ENCODE results near the gene CBLB. TPM values are rescaled to one million over a fixed set of nuclear protein-coding genes. Genes with fewer than 3 reads are reported as not detected.

The CBLB gene
- total and polyA plus RNA-seq, 2 experiments from 2014 or later: 36.6 to 41.9 TPM

GRCh38 chr3:105836533-105836932, 32.3 kb downstream of the CBLB start:
- peaks cover 98% of the 10 kb centered on the region for H3K79me2 ChIP-seq (ENCODE audit: insufficient read depth)
- peak; percentile 91 for DNase-seq
- peak overlapping the region; percentile 66 for H3K27ac ChIP-seq
- no peaks in the 10 kb centered on the region for H3K27me3 ChIP-seq (replicated peaks; ENCODE audit: insufficient read depth)
- 0 out of 2 replicates have a peak overlapping the region, but pooled peaks have one; percentile 20 for H3K9ac ChIP-seq
- in situ Hi-C loops (cut with MboI): no loop called here
- no peaks in the 10 kb centered on the region for H3K9me2 ChIP-seq (ENCODE audit: insufficient read depth)
- peak overlapping the region; percentile 10 for H3K4me3 ChIP-seq
- WGBS, 2 experiments (ENCODE audit: low coverage in 1 of 2, low lambda C conversion rate in 2 of 2, missing lambda C conversion rate in 2 of 2): 38 to 42% methylated on average over 5 of the region's 5 CpGs
- peaks cover 45% of the 10 kb centered on the region for H3K4me1 ChIP-seq (ENCODE audit: insufficient read depth)
- peaks cover 22% of the 10 kb centered on the region for H3K36me3 ChIP-seq (ENCODE audit: low read depth)
- H2AFZ ChIP-seq: no peak overlapping the region
- H3F3A ChIP-seq (ENCODE audit: insufficient read depth): peaks cover 56% of the 10 kb centered on the region
- H3K9me3 ChIP-seq (ENCODE audit: low read depth): no peaks in the 10 kb centered on the region
- no peaks in the 10 kb centered on the region for H4K20me1 ChIP-seq (ENCODE audit: insufficient read depth)
- peak overlapping the region; percentile 58 for H3K4me2 ChIP-seq (ENCODE audit: unreplicated experiment)
- no peak for TF ChIP-seq EZH2phosphoT487 (IDR thresholded peaks at IDR 0.05; ENCODE audit: insufficient read depth, low read depth)
- no peak for TF ChIP-seq EZH2 (IDR thresholded peaks at IDR 0.05; ENCODE audit: insufficient read depth, poor library complexity, severe bottlenecking)

- in situ Hi-C loops (cut with MboI): no loop called here
- Histone ChIP-seq H3K36me3 (ENCODE audit: low read depth) (peaks cover 22% of the 10 kb centered on the region), H3K27me3 (replicated peaks; ENCODE audit: insufficient read depth) (no peaks in the 10 kb centered on the region), H3K4me1 (ENCODE audit: insufficient read depth) (peaks cover 45% of the 10 kb centered on the region), H2AFZ (no peak overlapping the region), H3F3A (ENCODE audit: insufficient read depth) (peaks cover 65% of the 10 kb centered on the region), H3K27ac (peak overlapping the region; percentile 66), H4K20me1 (ENCODE audit: insufficient read depth) (no peaks in the 10 kb centered on the region), H3K9me3 (ENCODE audit: low read depth) (no peaks in the 10 kb centered on the region), H3K79me2 (ENCODE audit: insufficient read depth) (peaks cover 98% of the 10 kb centered on the region), H3K4me2 (ENCODE audit: unreplicated experiment) (peak overlapping the region; percentile 58), H3K9me2 (ENCODE audit: insufficient read depth) (no peaks in the 10 kb centered on the region), H3K4me3 (no peak overlapping the region), H3K9ac (0 out of 2 replicates have a peak overlapping the region, but pooled peaks have one; percentile 0)
- TF ChIP-seq EZH2 (IDR thresholded peaks at IDR 0.05; ENCODE audit: insufficient read depth, poor library complexity, severe bottlenecking) (no peak), EZH2phosphoT487 (IDR thresholded peaks at IDR 0.05; ENCODE audit: insufficient read depth, low read depth) (no peak)
- no peak for DNase-seq
Measured at GRCh38 chr3:105835606-105836005, 33.2 kb downstream of the CBLB start.

GRCh38 chr3:105834768-105835167, 34.0 kb downstream of the CBLB start:
- Histone ChIP-seq H3K36me3 (ENCODE audit: low read depth) (peaks cover 22% of the 10 kb centered on the region), H3K27me3 (replicated peaks; ENCODE audit: insufficient read depth) (no peaks in the 10 kb centered on the region), H2AFZ (no peak overlapping the region), H3F3A (ENCODE audit: insufficient read depth) (peaks cover 63% of the 10 kb centered on the region), H4K20me1 (ENCODE audit: insufficient read depth) (no peaks in the 10 kb centered on the region), H3K9ac (no peak overlapping the region), H3K27ac (peak overlapping the region; percentile 66), H3K4me1 (ENCODE audit: insufficient read depth) (peaks cover 45% of the 10 kb centered on the region), H3K9me2 (ENCODE audit: insufficient read depth) (no peaks in the 10 kb centered on the region), H3K4me2 (ENCODE audit: unreplicated experiment) (peak overlapping the region; percentile 58), H3K79me2 (ENCODE audit: insufficient read depth) (peaks cover 98% of the 10 kb centered on the region), H3K4me3 (no peak overlapping the region), H3K9me3 (ENCODE audit: low read depth) (no peaks in the 10 kb centered on the region)
- in situ Hi-C loops (cut with MboI): no loop called here
- DNase-seq: no peak
- WGBS, 2 experiments (ENCODE audit: low coverage in 1 of 2, low lambda C conversion rate in 2 of 2, missing lambda C conversion rate in 2 of 2): 95% methylated on average over 3 of the region's 3 CpGs
- TF ChIP-seq EZH2phosphoT487 (IDR thresholded peaks at IDR 0.05; ENCODE audit: insufficient read depth, low read depth): no peak
- no peak for TF ChIP-seq EZH2 (IDR thresholded peaks at IDR 0.05; ENCODE audit: insufficient read depth, poor library complexity, severe bottlenecking)

- peaks cover 14% of the 10 kb centered on the region for H3K36me3 ChIP-seq (ENCODE audit: low read depth)
- H3F3A ChIP-seq (ENCODE audit: insufficient read depth): peaks cover 68% of the 10 kb centered on the region
- peaks cover 98% of the 10 kb centered on the region for H3K79me2 ChIP-seq (ENCODE audit: insufficient read depth)
- no peaks in the 10 kb centered on the region for H3K27me3 ChIP-seq (replicated peaks; ENCODE audit: insufficient read depth)
- H3K9ac ChIP-seq: no peak overlapping the region
- no peak overlapping the region for H3K4me2 ChIP-seq (ENCODE audit: unreplicated experiment)
- TF ChIP-seq EZH2phosphoT487 (IDR thresholded peaks at IDR 0.05; ENCODE audit: insufficient read depth, low read depth) (no peak), EZH2 (IDR thresholded peaks at IDR 0.05; ENCODE audit: insufficient read depth, poor library complexity, severe bottlenecking) (no peak)
- in situ Hi-C loops (cut with MboI): no loop called here
- no peaks in the 10 kb centered on the region for H3K9me3 ChIP-seq (ENCODE audit: low read depth)
- no peak overlapping the region for H2AFZ ChIP-seq
- WGBS, 2 experiments (ENCODE audit: low coverage in 1 of 2, low lambda C conversion rate in 2 of 2, missing lambda C conversion rate in 2 of 2): 71 to 76% methylated on average over 4 of the region's 4 CpGs
- H3K27ac ChIP-seq: 0 out of 2 replicates have a peak overlapping the region, but pooled peaks have one; percentile 6
- H3K4me3 ChIP-seq: no peak overlapping the region
- H4K20me1 ChIP-seq (ENCODE audit: insufficient read depth): no peaks in the 10 kb centered on the region
- no peaks in the 10 kb centered on the region for H3K9me2 ChIP-seq (ENCODE audit: insufficient read depth)
- no peak for DNase-seq
- H3K4me1 ChIP-seq (ENCODE audit: insufficient read depth): peaks cover 49% of the 10 kb centered on the region
Measured at GRCh38 chr3:105832644-105833043, 36.2 kb downstream of the CBLB start.

- peaks cover 60% of the 10 kb centered on the region for H3F3A ChIP-seq (ENCODE audit: insufficient read depth)
- H3K4me2 ChIP-seq (ENCODE audit: unreplicated experiment): no peak overlapping the region
- H2AFZ ChIP-seq: no peak overlapping the region
- no peak for DNase-seq
- H3K79me2 ChIP-seq (ENCODE audit: insufficient read depth): peaks cover 100% of the 10 kb centered on the region
- peaks cover 11% of the 10 kb centered on the region for H3K36me3 ChIP-seq (ENCODE audit: low read depth)
- no peaks in the 10 kb centered on the region for H3K9me3 ChIP-seq (ENCODE audit: low read depth)
- no peak overlapping the region for H3K4me3 ChIP-seq
- no peaks in the 10 kb centered on the region for H3K9me2 ChIP-seq (ENCODE audit: insufficient read depth)
- TF ChIP-seq EZH2phosphoT487 (IDR thresholded peaks at IDR 0.05; ENCODE audit: insufficient read depth, low read depth) (no peak), EZH2 (IDR thresholded peaks at IDR 0.05; ENCODE audit: insufficient read depth, poor library complexity, severe bottlenecking) (no peak)
- H3K9ac ChIP-seq: no peak overlapping the region
- peaks cover 43% of the 10 kb centered on the region for H3K4me1 ChIP-seq (ENCODE audit: insufficient read depth)
- peak overlapping the region; percentile 59 for H3K27ac ChIP-seq
- H4K20me1 ChIP-seq (ENCODE audit: insufficient read depth): no peaks in the 10 kb centered on the region
- 97 to 100% methylated on average over 2 of the region's 2 CpGs for WGBS, 2 experiments (ENCODE audit: low coverage in 1 of 2, low lambda C conversion rate in 2 of 2, missing lambda C conversion rate in 2 of 2)
- in situ Hi-C loops (cut with MboI): no loop called here
- H3K27me3 ChIP-seq (replicated peaks; ENCODE audit: insufficient read depth): no peaks in the 10 kb centered on the region
Measured at GRCh38 chr3:105830836-105831235, 38.0 kb downstream of the CBLB start.
